Measurements from ENCODE around the gene RNF10.

DNA sequence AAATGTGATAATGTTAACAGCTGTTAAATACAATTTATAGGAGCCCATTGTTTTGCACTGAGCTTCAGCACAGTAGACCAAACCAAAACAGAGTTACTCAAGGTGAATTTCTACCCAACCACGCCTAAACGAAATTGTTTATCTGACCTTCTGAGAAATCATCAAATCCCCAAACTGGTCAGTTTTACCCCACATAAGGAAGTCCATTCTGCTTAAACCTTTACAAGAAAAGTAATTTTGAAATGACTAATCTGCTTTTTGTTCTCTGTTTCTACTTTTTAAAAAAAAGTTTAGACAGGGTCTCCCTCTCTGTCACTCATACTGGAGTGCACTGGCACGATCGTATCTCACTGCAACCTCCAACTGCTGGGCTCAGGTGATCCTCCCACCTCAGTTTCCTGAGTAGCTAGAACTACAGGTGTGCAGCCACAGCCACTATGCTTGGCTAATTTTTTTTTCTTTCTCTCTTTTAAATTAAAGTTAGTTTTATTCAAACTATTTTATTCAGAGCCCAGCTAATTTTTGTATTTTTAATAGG is 1.4 kb upstream of the RNF10 start:
- no peak for TF ChIP-seq POLR2A (IDR thresholded peaks at IDR 0.05; ENCODE audit: low read depth, low read length)
- no peak for TF ChIP-seq CTCF (conservative IDR thresholded peaks at IDR 0.05; ENCODE audit: low read depth, low read length)
- no peak for TF ChIP-seq MAFK (IDR thresholded peaks at IDR 0.05; ENCODE audit: low read depth, low read length)
- no peak for TF ChIP-seq BHLHE40 (IDR thresholded peaks at IDR 0.05; ENCODE audit: low read depth, low read length)
- no peak for TF ChIP-seq RAD21 (IDR thresholded peaks at IDR 0.05; ENCODE audit: low read length)
- TF ChIP-seq FOS (IDR thresholded peaks at IDR 0.05; ENCODE audit: low read depth, low read length), result no peak
- no peak for TF ChIP-seq RFX5 (IDR thresholded peaks at IDR 0.05; ENCODE audit: low read depth, low read length)
- no peak for TF ChIP-seq SMC3 (IDR thresholded peaks at IDR 0.05; ENCODE audit: low read depth, low read length)
- TF ChIP-seq CHD1 (IDR thresholded peaks at IDR 0.05; ENCODE audit: low read depth, low read length), result no peak
- TF ChIP-seq, protein P1, sequence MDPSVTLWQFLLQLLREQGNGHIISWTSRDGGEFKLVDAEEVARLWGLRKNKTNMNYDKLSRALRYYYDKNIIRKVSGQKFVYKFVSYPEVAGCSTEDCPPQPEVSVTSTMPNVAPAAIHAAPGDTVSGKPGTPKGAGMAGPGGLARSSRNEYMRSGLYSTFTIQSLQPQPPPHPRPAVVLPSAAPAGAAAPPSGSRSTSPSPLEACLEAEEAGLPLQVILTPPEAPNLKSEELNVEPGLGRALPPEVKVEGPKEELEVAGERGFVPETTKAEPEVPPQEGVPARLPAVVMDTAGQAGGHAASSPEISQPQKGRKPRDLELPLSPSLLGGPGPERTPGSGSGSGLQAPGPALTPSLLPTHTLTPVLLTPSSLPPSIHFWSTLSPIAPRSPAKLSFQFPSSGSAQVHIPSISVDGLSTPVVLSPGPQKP (IDR thresholded peaks at IDR 0.05; ENCODE audit: borderline replicate concordance, low read depth, low read length), result no peak
- no peak for TF ChIP-seq MXI1 (IDR thresholded peaks at IDR 0.05; ENCODE audit: borderline replicate concordance, low read depth, low read length)
- TF ChIP-seq NFE2L2 (IDR thresholded peaks at IDR 0.05; ENCODE audit: low read depth, low read length), result no peak
- no peak for TF ChIP-seq CEBPB (IDR thresholded peaks at IDR 0.05; ENCODE audit: low read depth, low read length)
- TF ChIP-seq RCOR1 (IDR thresholded peaks at IDR 0.05; ENCODE audit: insufficient replicate concordance, low read length), result no peak

Data from IMR-90 (cell line).